ENCODE data around the gene FOSL2.

Gene FOSL2

GRCh38 chr2:28391564-28392296, 928 bp upstream of the FOSL2 start:
- H3K36me3 ChIP-seq (ENCODE audit: insufficient read depth, low read length), result no peaks in the 10 kb centered on the region
- H3K4me1 ChIP-seq (ENCODE audit: insufficient read depth, low read length), result peaks cover 48% of the 10 kb centered on the region
- no peaks in the 10 kb centered on the region for H3K9me3 ChIP-seq (ENCODE audit: insufficient read depth, low read length, severe bottlenecking)
- peaks cover 5% of the 10 kb centered on the region; the same call in 1 of the 2 replicates for H4K20me1 ChIP-seq (ENCODE audit: insufficient read depth, low read length)
- peak overlapping the region; percentile 74 for H3K27ac ChIP-seq (ENCODE audit: low read length)
- peak overlapping the region; percentile 84 for H3K9ac ChIP-seq (ENCODE audit: low read depth, low read length)
- peaks cover 10% of the 10 kb centered on the region for H3K27me3 ChIP-seq (ENCODE audit: insufficient read depth, low read length, poor library complexity)
- peak overlapping the region; percentile 96 for H3K4me2 ChIP-seq (ENCODE audit: insufficient read depth, low read length)
- H3K79me2 ChIP-seq (ENCODE audit: insufficient read depth, low read length), result peaks cover 3% of the 10 kb centered on the region; the same call in 1 of the 2 replicates
- TF ChIP-seq CTCF (IDR thresholded peaks at IDR 0.05; ENCODE audit: borderline replicate concordance, extremely low read depth, low read length, poor library complexity, severe bottlenecking) (peak; percentile 30), EZH2 (IDR thresholded peaks at IDR 0.05; ENCODE audit: borderline replicate concordance, low read depth, low read length, severe bottlenecking) (no peak)
- H2AFZ ChIP-seq (ENCODE audit: low read depth, low read length), result peak overlapping the region; percentile 81
- peak overlapping the region; percentile 51 to 69 for H3K4me3 ChIP-seq (ENCODE audit: low read depth in 1 of 2, low read length in 2 of 2)
- ATAC-seq (ENCODE audit: insufficient read depth, low read depth) (peak; percentile 24), DNase-seq (peak; percentile 67)

DNA sequence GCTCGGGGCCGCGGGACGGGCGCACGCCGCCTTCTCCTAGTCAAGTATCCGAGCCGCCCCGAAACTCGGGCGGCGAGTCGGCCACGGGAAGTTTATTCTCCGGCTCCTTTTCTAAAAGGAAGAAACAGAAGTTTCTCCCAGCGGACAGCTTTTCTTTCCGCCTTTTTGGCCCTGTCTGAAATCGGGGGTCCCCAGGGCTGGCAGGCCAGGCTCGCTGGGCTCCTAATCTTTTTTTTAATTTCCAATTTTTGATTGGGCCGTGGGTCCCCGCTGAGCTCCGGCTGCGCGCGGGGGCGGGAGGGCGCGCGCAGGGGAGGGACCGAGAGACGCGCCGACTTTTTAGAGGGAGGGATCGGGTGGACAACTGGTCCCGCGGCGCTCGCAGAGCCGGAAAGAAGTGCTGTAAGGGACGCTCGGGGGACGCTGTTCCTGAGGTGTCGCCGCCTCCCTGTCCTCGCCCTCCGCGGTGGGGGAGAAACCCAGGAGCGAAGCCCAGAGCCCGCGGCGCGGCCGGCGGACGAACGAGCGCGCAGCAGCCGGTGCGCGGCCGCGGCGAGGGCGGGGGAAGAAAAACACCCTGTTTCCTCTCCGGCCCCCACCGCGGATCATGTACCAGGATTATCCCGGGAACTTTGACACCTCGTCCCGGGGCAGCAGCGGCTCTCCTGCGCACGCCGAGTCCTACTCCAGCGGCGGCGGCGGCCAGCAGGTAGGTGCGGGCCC, 617 bp downstream of the FOSL2 start:
- peaks cover 10% of the 10 kb centered on the region for H3K27me3 ChIP-seq (ENCODE audit: insufficient read depth, low read length, poor library complexity)
- H3K79me2 ChIP-seq (ENCODE audit: insufficient read depth, low read length), result peaks cover 3% of the 10 kb centered on the region; the same call in 1 of the 2 replicates
- ATAC-seq (ENCODE audit: insufficient read depth, low read depth) (no peak), DNase-seq (peak; percentile 55)
- no peaks in the 10 kb centered on the region for H3K9me3 ChIP-seq (ENCODE audit: insufficient read depth, low read length, severe bottlenecking)
- H4K20me1 ChIP-seq (ENCODE audit: insufficient read depth, low read length), result peaks cover 5% of the 10 kb centered on the region; the same call in 1 of the 2 replicates
- peaks cover 48% of the 10 kb centered on the region for H3K4me1 ChIP-seq (ENCODE audit: insufficient read depth, low read length)
- peak overlapping the region; percentile 84 for H3K9ac ChIP-seq (ENCODE audit: low read depth, low read length)
- no peaks in the 10 kb centered on the region for H3K36me3 ChIP-seq (ENCODE audit: insufficient read depth, low read length)
- TF ChIP-seq EZH2 (IDR thresholded peaks at IDR 0.05; ENCODE audit: borderline replicate concordance, low read depth, low read length, severe bottlenecking) (peak; percentile 65), CTCF (IDR thresholded peaks at IDR 0.05; ENCODE audit: borderline replicate concordance, extremely low read depth, low read length, poor library complexity, severe bottlenecking) (no peak)
- peak overlapping the region; percentile 51 to 69 for H3K4me3 ChIP-seq (ENCODE audit: low read depth in 1 of 2, low read length in 2 of 2)
- H3K4me2 ChIP-seq (ENCODE audit: insufficient read depth, low read length), result peak overlapping the region; percentile 96
- H2AFZ ChIP-seq (ENCODE audit: low read depth, low read length), result peak overlapping the region; percentile 81
- peak overlapping the region; percentile 74 for H3K27ac ChIP-seq (ENCODE audit: low read length)

DNA sequence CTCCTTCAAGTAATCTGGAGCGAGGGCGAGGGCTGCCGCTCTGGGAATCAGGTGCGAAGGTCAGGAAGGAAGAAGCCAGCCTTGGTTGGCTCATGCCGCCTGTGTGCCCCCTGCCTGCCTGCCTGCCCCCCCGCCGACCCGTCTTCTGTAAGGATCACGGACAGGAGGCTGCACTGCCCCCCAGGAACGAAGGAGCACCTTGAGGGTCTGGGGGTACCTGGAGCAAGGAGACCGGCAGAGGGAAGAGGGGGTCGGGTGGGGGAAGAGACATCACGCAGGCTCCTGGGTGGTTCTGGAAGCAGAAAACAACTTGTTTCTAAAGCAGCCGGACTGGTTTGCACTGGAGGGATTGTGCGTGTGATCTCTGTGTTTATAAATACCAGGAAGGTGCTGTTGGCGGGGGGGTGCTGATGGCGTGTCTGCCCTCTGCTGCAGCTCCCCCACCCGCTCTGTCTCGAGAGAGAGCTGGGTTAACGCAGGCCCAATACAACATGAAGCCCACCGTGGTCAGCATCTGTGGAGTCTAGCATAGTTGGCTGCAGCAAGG, 1.7 kb downstream of the FOSL2 start:
- no peak for ATAC-seq (ENCODE audit: insufficient read depth, low read depth)
- DNase-seq, result no peak
- peak overlapping the region; percentile 36; the same call in 1 of the 2 replicates for H3K9ac ChIP-seq (ENCODE audit: low read depth, low read length)
- no peaks in the 10 kb centered on the region for H3K36me3 ChIP-seq (ENCODE audit: insufficient read depth, low read length)
- peak overlapping the region in 1 of 2 experiments; percentile 69; a peak in 2 of 4 replicates for H3K4me3 ChIP-seq (ENCODE audit: low read depth in 1 of 2, low read length in 2 of 2)
- H3K4me2 ChIP-seq (ENCODE audit: insufficient read depth, low read length), result peak overlapping the region; percentile 96
- H3K27me3 ChIP-seq (ENCODE audit: insufficient read depth, low read length, poor library complexity), result peaks cover 10% of the 10 kb centered on the region
- H3K9me3 ChIP-seq (ENCODE audit: insufficient read depth, low read length, severe bottlenecking), result no peaks in the 10 kb centered on the region
- TF ChIP-seq EZH2 (IDR thresholded peaks at IDR 0.05; ENCODE audit: borderline replicate concordance, low read depth, low read length, severe bottlenecking), result no peak
- TF ChIP-seq CTCF (IDR thresholded peaks at IDR 0.05; ENCODE audit: borderline replicate concordance, extremely low read depth, low read length, poor library complexity, severe bottlenecking), result no peak
- peaks cover 7% of the 10 kb centered on the region; the same call in 1 of the 2 replicates for H3K79me2 ChIP-seq (ENCODE audit: insufficient read depth, low read length)
- no peak overlapping the region for H3K27ac ChIP-seq (ENCODE audit: low read length)
- no peak overlapping the region for H2AFZ ChIP-seq (ENCODE audit: low read depth, low read length)
- peaks cover 11% of the 10 kb centered on the region; the same call in 1 of the 2 replicates for H4K20me1 ChIP-seq (ENCODE audit: insufficient read depth, low read length)
- H3K4me1 ChIP-seq (ENCODE audit: insufficient read depth, low read length), result peaks cover 48% of the 10 kb centered on the region
